H7 (cell line): ENCODE data around the gene PPM1H. TPM values are rescaled to one million over a fixed set of nuclear protein-coding genes. Genes with fewer than 3 reads are reported as not detected.
"Not testable (repeated sequence)": the region's sequence is repeated elsewhere in the genome, so short reads cannot be mapped to it uniquely, and the experiment has no call there.

ENCODE experiments used
- DNase-seq: peaks from one replicate; pipeline ENCODE4 v3.0.0; 2012
- H3K27me3 ChIP-seq: 2 replicates; pipeline ENCODE4 v1.6.0; 2011; ENCODE audit warnings: mild to moderate bottlenecking, low read length; ENCODE audit not compliant: control insufficient read depth, insufficient read depth
- H3K36me3 ChIP-seq: replicated peaks from 2 replicates; pipeline ENCODE4 v1.5.1; 2011; ENCODE audit warnings: low read length; ENCODE audit not compliant: control insufficient read depth, insufficient read depth
- H3K4me3 ChIP-seq: 2 replicates; pipeline ENCODE4 v1.5.1; 2011; ENCODE audit warnings: low read depth, mild to moderate bottlenecking, control low read depth, low read length, moderate library complexity; ENCODE audit not compliant: insufficient read depth
- total RNA-seq: library from RNA; depleted of rRNA; stranded (reverse); fragments of >200 nt; shearing (Covaris generic); gene quantifications from 2 replicates; pipeline ENCODE4 v1.2.3, GENCODE V29; 2014

Gene PPM1H
- total RNA-seq, 1 experiment from 2014 or later = 17.0 TPM

- H3K4me3 ChIP-seq = no peak overlapping the region
- no peak for DNase-seq
- no peaks in the 10 kb centered on the region for H3K27me3 ChIP-seq
- no peaks in the 10 kb centered on the region for H3K36me3 ChIP-seq
Observed at GRCh38 chr12:62882140-62882539, 52.8 kb downstream of the PPM1H start.

- DNase-seq = no peak
- Histone ChIP-seq H3K27me3 (no peaks in the 10 kb centered on the region), H3K36me3 (no peaks in the 10 kb centered on the region; the same call in 1 of the 2 replicates), H3K4me3 (no peak overlapping the region)
Observed at GRCh38 chr12:62879691-62880090, 55.3 kb downstream of the PPM1H start.

DNA sequence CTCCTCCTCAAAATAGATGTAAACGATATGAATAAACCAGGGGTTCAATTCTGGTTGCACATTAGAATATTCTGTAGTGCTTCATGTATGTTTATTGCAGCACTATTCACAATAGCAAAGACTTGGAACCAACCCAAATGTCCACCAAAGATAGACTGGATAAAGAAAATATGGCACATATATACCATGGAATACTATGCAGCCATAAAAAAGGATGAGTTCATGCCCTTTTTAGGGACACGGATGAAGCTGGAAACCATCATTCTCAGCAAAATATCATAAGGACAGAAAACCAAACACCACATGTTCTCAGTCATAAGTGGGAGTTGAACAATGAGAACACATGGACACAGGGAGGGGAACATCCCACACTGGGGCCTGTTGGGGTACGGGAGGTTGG lies 55.7 kb downstream of the PPM1H start:
- H3K36me3 ChIP-seq, DNase-seq, H3K27me3 ChIP-seq: not testable (repeated sequence)

GRCh38 chr12:62878211-62878610 lies 56.7 kb downstream of the PPM1H start:
- Histone ChIP-seq H3K36me3 (no peaks in the 10 kb centered on the region; the same call in 1 of the 2 replicates), H3K27me3 (no peaks in the 10 kb centered on the region), H3K4me3 (no peak overlapping the region)
- no peak for DNase-seq

More for the DNA sequence above, 55.7 kb downstream of the PPM1H start:
- not testable (repeated sequence) for H3K4me3 ChIP-seq

DNA sequence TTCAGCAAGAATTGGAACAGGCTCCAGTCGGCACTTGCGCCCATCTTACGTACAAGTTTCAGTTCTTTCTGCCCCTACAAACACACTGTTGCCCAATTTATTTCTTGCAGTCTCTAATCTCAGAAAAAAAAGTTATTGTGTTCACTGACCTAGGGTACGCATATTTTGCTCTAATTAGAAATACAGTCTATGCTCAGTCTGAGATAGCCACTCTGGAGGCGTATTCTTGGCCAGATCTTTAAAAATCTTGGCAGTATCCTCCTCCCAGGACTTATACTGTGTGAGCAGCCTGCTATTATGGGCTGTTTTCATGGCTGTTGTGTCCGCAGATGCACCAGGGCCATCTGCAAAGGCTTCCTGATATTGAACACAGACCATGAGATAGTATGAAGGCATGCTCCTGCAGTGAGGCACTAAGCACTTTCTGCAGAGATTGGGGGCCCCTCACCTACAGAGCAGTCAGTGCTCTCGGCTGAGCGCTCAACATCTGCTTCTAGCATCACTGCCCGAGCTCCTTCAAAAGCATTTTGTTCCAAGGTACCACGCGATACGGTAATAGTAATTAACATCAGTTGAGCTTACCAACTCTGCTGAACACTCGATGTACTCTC lies 57.9 kb downstream of the PPM1H start:
- no peaks in the 10 kb centered on the region; the same call in 1 of the 2 replicates for H3K36me3 ChIP-seq
- no peaks in the 10 kb centered on the region for H3K27me3 ChIP-seq
- no peak overlapping the region for H3K4me3 ChIP-seq
- DNase-seq = no peak

DNA sequence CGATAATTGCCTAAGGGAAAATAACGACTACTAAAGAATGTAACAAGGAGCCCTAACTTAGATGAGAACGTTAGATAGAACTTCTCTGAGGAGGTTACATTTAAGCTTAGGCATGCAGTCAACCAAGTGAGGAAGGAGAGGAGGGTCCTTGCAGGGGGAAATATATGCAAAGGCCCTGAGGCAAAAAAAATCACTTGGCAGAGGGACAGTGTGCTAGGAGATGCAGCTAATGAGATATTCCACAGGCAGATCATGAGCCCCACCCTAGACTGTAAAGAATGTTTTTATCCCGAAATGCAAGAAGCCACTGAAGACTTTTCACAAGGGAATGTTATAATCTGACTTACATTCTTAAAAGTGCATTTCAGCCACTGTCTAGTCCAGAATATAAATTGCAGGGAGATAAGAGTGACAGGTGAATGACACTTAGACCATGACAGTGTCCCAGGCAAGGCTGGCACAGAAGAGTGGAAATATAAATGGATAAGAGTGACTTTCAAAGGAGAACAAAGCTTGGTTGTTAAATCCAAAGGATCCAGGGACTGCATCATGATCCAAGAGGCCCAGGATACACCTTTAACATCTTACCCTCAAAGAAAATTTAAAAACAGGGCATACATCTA lies 61.0 kb downstream of the PPM1H start:
- H3K27me3 ChIP-seq = no peaks in the 10 kb centered on the region
- no peak for DNase-seq
- no peaks in the 10 kb centered on the region; the same call in 1 of the 2 replicates for H3K36me3 ChIP-seq
- no peak overlapping the region for H3K4me3 ChIP-seq

GRCh38 chr12:62873116-62873825 lies 61.7 kb downstream of the PPM1H start:
- no peak overlapping the region for H3K4me3 ChIP-seq
- H3K27me3 ChIP-seq = no peaks in the 10 kb centered on the region
- no peak for DNase-seq
- H3K36me3 ChIP-seq = no peaks in the 10 kb centered on the region; the same call in 1 of the 2 replicates

GRCh38 chr12:62868820-62869219 lies 66.1 kb downstream of the PPM1H start:
- no peak for DNase-seq
- H3K27me3 ChIP-seq = no peaks in the 10 kb centered on the region
- no peaks in the 10 kb centered on the region for H3K36me3 ChIP-seq
- no peak overlapping the region for H3K4me3 ChIP-seq

- Histone ChIP-seq H3K27me3 (no peaks in the 10 kb centered on the region), H3K36me3 (no peaks in the 10 kb centered on the region)
Observed at GRCh38 chr12:62866451-62867082, 68.4 kb downstream of the PPM1H start.

GRCh38 chr12:62865937-62866336 lies 69.0 kb downstream of the PPM1H start:
- DNase-seq = no peak
- Histone ChIP-seq H3K36me3 (no peaks in the 10 kb centered on the region), H3K4me3 (no peak overlapping the region), H3K27me3 (no peaks in the 10 kb centered on the region)

More at GRCh38 chr12:62866451-62867082, 68.4 kb downstream of the PPM1H start:
- DNase-seq = peak; percentile 9
- no peak overlapping the region for H3K4me3 ChIP-seq

- Histone ChIP-seq H3K27me3 (no peaks in the 10 kb centered on the region), H3K4me3 (no peak overlapping the region), H3K36me3 (no peaks in the 10 kb centered on the region)
- DNase-seq = no peak
Observed at GRCh38 chr12:62865065-62865464, 69.9 kb downstream of the PPM1H start.

GRCh38 chr12:62862259-62862881 lies 72.6 kb downstream of the PPM1H start:
- Histone ChIP-seq H3K4me3 (no peak overlapping the region), H3K36me3 (no peaks in the 10 kb centered on the region), H3K27me3 (no peaks in the 10 kb centered on the region)
- DNase-seq = no peak

DNA sequence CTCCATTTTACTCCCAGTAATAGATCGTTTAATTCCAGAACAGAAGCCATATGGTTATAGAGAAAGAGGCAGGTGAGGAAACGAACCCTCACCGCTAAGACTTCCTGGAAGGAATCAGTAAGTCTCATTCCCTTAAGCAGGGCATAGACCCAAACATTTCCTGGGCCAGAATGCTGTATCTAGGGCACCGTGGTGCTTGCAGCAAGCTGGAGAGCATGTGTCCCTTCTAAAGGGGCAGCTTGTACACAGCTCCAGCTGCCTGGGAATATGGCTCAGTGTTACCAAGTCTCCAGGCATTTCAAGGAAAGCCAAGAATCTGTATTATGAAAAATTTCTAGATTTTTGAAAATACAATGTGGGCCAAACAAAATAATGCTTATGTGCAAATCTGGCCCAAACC lies 73.4 kb downstream of the PPM1H start:
- no peak for DNase-seq
- Histone ChIP-seq H3K4me3 (no peak overlapping the region), H3K27me3 (no peaks in the 10 kb centered on the region), H3K36me3 (no peaks in the 10 kb centered on the region)
